Astrocyte of the hippocampus (primary cell): ENCODE results near the gene OTUD7B.
"Not testable (repeated sequence)": the region's sequence is repeated elsewhere in the genome, so short reads cannot be mapped to it uniquely, and the experiment has no call there.

Experiments used
- DNase-seq: peaks from one replicate; pipeline ENCODE4 v3.0.0; 2011; ENCODE audit warnings: low read depth, low spot score

The OTUD7B gene

DNA sequence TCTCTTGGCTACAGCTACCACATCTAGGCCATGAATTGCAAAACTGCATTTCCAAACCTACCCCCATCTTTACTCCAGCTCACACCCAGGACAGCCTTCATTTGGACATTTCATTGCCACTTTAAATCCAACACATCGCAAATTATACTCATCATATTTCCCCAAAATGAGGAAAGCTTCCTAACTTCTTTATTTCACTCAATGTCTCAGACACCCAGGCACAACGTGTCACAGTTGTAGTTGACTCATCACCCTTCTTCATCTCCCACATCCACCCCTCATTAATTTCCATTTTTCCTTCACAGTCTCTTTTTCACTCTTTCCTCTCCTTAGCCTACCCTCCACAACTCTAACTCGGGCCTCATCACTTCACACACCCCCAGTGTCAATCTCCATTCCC lies 6.7 kb downstream of the OTUD7B start:
- DNase-seq = no peak

DNA sequence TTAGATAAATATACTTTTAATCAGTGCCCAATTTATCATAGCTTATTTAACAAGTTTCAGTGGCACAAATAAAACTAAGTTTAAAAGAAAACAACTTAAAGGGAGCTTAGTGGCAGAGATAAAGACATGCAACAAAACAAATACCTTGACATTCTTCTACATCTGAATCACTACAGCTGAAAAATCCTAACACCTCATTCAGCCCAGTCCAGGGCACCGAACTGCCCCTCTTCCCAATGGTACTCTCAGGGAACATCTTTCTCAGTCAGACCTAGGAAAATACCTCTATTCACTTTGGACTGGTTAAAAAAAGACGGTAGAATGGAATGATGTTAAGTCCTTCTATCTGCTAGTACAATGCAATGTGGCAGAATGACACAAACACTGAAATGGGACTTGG lies 8.3 kb downstream of the OTUD7B start:
- DNase-seq = peak; percentile 27

DNA sequence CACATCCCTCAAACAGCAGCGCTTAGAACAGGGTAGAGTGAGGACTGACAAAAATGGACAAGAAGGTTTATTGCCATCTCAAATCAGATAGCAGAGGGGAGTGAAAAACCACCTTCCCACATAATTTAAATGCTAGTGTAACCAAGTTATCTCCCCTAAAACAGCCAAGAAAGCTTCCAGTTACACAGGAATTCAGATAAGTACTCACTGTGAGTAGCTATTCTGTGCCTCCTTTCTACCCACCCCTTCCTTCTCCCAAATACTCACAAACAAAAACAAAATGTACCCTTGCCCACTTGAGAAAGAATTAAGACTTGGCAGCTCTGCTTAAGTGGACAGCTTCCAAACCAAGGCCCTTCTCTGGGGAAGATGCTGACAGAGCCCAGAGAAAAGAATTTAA lies 9.1 kb downstream of the OTUD7B start:
- DNase-seq = peak; percentile 67

DNA sequence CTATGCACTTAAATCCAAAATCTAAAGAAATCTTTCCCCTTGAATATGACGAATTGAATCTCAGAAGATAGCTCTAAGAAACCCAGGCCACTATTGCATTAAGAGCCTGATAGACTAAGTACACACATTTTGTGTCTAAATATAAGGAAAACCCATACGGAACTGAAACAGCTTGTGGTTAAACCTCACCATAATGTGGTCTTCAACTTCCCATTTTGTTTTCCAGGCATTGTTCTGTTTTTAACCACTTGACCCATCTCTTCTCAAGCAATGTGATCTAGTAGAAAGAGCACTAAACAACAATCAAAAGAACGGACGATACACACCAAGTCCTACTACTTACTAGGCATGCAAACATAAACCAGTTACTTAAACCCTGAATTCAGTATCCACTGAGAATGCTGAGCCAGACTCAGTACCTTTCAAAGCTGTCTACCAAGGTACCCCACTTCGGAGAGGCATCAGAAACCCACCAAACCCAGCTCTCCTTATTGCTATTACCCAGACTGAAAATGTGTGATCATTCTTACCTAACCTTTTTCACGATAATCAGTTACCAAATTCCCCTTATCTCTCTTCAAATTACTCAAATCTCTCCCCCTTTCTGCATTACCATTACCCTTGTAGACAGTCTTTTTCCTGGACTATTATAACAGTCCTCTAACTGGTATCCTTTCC lies 12.8 kb downstream of the OTUD7B start:
- no peak for DNase-seq

DNA sequence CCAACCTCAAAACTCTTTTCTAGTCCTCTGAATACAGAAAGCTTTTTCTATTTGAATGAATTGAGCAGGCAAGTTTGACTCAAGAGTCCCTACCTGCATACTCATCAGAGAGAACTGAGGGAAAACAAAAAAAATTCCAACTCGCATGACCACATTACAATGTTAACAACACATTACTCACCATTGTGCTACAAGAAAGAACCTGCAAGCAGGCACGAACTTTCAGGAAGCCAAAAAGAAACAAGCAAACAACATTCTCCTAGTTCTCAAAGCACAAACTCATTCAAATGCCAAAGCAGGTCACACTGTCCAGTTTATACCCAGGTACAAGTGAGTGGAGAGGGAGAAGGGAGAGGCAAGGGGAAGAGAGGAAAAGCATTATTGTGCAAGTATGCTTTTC lies 14.6 kb downstream of the OTUD7B start:
- DNase-seq = peak; percentile 80

DNA sequence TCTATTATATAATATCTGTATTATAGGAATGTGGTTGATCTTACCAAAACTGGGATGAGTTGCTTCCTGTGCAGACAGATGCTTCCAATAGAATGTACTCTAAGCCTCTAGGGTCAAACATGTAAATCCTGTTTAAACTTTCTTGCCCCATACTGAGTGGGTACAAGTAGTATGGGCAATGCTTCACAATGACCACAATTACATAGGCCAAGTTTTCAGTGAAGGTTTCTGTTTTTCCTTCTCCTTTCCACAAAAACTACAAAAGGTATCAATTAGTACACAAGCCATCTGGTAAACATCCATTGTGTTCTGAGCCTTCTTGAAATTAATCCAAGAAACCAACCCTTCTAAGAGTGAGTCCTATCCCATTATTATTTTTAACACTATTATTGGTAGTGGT lies 16.8 kb downstream of the OTUD7B start:
- no peak for DNase-seq

DNA sequence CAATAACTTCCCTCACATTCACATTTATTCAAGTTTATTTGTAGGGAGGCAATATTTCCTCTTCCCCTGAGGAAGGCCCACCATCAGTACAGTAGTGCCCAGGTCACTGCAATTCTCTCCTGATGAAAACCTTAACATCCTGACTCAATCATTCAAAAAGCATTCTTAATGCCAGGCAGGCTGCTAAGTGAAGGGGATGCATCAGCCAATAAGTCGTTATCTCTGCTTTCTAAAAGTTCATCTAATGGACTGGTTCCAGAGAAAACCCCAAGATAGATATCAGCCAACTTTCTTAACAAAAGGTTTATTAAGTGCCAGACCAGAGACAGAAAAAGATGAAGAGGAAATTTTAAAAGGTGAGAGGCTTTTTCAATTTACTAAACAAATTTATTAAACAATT lies 17.3 kb downstream of the OTUD7B start:
- DNase-seq = no peak

DNA sequence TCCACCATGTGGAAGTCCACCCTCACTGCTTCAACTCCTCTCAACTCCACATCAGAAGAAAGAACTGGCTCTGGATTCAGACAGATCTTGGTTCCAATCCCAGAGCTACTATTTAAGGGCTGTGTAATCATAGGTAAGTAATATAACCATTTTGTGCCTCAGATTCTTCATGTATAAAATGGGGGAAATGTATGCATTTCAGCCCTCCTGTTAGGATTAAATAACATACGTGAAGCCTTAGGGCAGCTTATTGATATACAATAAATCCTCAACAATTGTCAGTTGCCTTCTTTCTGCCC lies 23.3 kb downstream of the OTUD7B start:
- no peak for DNase-seq

DNA sequence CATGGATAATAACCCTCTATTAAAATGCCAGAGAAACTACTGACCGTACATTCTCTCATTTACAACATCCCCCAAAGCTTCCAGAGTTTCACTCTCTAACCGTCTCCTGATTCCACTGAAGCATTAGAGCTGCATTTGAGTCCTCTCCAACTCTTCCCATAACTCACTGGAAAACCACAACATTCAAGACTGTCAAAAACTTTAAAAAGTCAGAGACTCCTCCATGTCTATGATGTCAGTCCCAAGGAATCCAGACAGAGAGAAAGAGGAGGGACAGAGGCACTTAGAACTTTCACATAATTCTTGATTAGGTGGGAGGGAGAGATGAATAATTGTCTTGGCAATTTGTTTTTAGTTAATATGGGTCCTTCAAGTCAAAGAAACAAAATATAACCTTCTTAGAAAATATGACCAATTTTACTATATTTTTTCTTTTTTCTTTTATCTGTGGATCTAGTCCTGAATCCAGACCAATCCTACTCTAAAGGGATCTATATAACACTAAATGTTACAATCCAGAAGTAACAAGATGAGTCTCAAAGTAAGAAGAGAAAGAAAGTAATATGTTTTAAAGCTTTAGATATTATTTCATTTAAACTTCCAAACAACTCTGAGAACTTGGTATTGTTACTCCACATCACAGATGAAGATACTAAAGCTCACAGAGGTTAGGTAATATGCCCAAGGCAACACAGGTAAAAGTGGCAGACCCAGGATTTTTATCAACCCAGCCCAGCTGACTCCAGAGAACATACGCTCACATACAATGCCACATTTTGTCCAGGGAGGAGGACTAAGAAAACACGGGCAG lies 23.8 kb downstream of the OTUD7B start:
- peak; percentile 90 for DNase-seq

DNA sequence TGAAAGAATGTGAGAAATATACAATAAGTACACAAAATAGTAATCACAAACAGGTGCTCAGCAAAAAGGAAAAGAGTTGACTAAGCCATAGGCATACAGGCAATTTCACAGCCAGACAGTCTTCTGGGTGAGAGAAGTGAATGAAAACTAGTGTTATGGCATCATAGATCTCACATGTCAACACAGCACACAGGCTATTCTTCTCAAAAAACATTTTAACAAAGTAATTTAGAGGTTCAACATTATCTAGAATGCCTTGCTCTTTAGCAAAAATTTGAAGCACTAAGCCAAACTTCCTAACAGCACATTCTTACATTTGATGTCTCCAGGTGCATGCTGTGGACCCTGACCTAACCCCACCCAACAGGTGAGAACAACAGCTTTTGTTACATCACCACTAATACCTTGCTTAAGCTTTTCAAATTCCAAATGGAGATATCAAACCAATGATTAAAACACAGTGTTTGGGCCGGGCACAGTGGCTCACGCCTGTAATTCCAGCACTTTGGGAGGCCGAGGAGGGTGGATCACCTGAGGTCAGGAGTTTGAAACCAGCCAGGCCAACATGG lies 30.5 kb downstream of the OTUD7B start:
- DNase-seq = no peak

DNA sequence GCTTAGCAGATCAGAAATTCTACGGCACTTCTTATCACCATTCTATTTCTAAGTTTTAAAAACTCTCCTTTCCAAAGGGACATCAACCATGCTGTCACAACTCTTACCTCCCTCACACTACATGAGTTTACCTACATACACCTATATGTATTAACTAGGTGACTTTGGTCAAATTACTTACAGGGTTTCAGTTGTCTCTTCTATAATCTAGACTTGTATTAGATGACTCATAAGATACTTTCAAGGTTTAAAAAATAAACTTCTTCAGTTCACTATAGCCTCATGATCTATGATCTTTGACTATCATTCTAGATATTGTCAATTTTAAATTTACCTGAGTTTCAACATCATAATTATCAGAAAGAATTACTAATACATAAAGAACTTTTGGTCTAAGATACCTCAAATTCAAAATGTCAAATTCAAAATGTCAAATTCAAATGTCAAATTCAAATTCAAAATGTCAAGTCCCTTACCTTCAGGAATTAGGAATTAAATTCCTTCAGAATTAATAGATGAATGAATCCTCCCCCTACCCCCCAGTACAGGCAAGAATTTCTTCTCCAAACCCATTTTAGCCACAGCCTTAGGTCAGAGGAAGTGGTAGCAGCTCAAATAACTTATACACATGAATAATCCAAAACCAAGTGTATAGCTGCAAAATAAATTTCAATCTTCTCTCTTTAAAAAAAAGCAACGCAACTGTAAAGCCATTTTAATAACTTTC lies 31.1 kb downstream of the OTUD7B start:
- DNase-seq = no peak

DNA sequence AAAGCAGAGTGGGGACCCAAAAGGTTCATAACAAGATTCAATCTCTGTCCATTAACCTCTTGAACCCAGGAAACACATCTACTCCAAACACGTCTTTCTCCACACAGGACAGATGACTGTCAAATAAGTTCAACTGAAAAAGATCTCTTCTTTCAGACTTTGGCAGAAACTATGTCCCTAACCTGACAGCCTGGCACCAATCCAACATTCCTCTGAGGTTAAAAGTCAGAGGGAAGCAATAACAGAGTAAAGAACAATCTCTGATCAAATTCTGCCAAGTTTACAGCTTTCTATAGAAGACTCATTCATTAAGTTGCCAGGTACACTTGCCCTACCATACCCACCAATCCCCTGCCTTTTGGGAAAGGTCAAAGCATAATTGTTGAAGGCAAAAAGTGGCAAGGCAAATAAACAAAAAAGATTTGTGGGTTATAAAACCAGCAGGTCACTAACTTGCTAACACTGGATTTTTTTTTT lies 31.9 kb downstream of the OTUD7B start:
- DNase-seq = peak; percentile 50

DNA sequence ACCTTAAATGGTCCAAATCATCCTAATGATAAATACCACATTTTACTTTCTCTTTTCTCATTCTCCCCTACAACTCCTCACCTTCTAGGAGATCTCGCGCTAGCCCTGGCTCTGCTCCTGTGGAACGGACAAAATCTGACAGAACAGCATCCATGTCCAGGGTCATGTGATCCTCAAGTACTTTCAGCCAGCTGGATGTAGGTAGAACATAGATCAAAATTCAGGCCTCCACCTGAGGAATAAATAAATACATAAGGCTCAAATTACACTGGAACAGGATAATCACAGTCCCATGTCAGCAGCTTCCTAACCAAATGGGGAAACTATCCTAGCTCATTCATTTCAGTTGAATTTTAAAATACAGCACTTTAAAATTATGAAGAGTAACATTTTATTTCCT lies 33.2 kb downstream of the OTUD7B start:
- DNase-seq = no peak

DNA sequence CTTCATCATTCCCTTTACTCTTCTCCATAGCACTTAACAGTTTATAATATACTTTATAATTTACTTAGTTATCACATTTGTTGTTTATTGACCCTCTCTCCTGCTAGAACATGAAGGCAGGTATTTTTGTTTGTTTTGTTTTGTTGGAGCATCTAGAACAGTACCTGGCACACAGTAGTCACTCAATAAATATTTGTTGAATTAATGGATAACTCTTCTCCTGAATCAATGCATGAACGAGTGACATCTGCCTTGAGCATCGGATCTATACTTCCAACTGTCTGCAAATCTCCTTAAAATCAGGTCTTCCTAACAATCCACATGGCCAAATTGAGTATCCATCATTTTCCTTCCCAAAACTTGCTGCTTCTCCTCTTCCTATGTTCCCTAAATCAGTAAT lies 38.0 kb downstream of the OTUD7B start:
- no peak for DNase-seq

DNA sequence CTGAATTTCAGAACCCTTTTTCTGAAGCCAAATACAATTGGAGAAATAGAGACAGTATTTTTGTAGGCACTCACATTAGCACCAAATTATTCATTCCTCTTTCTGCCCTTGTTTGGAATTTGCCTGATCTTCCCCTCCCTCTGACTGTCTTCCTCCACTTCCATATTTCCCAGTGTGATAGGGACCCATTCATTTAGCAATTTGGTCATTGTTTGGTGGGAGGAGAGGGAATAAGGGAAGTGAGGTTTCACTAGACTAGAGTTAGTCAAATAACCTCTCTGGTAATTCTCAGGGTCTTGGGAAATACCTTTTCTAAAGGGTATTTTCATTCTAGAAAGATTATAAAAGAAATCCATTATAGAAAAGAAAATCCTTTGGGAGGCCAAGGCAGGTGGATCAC lies 42.9 kb downstream of the OTUD7B start:
- no peak for DNase-seq

DNA sequence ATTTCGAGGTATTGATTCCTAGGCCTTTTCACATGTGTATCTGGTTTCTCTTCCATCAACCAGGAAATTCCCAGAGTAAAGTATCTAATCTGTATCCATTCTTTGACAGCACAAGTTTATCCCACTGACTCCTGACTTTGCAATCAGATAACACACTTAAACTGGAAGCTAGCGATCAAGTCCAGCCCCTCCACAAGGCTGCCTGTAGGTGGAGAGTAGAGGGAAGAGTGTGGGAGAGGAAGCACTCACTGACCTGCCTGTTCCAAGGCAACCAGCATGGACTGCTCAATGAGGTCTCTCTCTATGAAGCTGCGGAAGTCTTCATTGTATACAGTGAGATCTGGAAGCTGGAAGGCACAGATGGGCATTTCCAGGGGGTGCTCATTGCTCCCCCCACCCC lies 43.5 kb downstream of the OTUD7B start:
- no peak for DNase-seq

DNA sequence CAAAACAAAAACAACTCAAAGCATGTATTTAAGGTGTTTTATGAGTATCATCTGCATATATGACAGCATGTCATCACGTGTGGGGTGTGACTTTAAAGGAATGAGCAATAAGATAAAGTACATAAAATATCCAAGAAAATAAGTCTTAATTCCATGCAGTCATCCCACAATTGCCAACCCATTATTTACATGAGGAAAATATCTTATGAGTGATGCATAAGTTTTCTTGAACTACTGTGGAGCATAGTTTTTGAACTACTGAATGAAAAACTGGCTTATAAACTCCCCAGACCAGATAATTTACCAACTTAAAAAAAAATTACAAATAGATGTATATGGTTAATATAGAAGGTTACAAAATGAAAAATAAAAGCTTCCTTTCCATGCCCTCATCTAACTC lies 44.1 kb downstream of the OTUD7B start:
- no peak for DNase-seq

DNA sequence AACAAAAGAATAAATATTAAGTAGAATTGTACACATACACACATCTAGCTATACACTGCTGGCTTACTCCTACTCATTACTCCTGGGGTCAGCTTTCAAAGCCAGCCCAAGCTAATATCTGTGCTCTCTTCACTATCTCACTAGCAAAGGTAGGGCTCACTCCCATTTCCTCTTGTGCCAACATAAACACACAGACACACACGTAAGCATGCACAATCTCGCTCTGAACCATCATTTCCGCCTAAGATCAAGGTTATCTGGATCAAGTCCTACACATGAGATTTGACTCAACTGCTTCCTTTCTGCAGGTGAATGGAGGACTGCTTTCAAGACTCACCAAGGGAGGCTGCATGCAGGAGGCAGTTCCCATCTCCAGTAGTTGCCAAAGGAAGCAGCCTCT lies 45.1 kb downstream of the OTUD7B start:
- no peak for DNase-seq

DNA sequence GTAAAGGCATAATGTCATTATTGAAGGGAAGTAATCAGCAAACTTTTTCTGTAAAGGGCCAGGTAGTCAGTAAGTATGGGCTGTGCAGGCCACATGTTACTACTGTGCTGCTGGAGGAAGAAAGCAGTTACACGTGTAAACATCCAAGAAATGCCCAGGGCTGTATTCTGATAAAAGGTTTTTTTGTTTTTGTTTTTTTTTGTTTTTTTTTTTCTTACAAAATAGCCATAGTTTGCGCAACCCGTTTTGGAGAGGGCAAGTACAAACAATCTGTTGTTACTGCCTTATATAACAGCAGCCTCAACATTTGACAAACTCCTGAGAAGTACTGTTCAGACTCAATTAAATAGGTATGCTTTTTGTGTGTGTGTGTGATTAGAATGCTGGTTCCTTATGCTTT lies 47.2 kb downstream of the OTUD7B start:
- DNase-seq = no peak

DNA sequence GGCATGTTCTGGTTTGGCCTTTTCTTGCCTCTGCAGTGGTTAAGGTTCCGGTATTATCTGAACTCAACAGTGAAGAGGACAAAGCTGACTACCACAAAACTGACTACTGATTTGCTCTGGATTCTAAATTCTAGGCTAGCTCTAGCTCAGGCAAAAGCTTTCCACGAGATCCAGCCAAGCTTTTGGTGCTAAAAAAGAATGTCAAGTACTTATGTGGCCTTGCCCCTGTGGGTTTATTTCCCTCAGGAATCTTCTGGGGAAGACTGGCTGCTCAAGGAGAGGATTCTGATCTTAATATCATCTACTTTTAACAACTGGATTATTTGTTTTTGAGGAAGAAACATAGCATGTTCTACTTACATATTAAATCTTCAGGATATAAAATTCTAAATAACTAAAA lies 47.8 kb downstream of the OTUD7B start:
- DNase-seq = peak; percentile 70

DNA sequence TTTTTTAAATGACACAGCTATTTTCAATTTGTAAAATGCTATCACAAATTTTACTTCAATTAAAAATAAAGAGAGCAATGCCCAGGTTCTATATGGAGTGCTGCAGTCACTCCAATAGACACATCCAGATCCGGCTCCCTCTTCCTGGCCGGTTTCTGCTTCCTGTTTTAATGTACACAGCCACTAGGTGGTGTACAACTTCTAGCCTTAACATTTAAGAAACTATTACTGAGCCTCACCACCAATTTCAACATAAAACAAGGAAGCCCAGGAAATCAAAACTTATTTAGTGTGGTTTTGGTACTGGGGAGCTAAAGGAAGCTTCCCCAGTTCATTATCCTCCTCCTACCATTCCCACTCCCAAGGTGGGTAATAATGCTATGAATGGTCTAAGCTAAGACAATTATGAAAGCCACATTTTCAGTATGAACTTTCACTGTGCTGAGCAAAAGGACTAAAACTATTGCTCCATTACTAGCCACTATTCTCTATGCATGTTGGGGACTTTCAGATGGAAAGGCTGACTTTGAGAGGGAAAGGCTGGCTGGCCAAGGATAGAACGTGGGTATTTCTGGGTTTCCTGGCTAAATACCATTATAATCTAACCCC lies 48.4 kb downstream of the OTUD7B start:
- DNase-seq = peak; percentile 85

DNA sequence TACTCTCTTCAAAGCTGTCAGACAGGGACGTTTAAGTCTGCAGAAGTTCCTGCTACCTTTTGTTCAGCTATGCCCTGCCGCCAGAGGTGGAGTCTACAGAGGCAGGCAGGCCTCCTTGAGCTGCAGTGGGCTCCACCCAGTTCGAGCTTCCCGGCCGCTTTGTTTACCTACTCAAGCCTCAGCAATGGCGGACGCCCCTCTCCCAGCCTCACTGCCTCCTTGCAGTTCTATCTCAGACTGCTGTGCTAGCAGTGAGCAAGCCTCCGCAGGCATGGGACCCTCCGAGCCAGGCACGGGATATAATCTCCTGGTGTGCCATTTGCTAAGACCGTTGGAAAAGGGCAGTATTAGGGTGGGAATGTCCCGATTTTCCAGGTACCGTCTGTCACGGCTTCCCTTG lies 53.0 kb downstream of the OTUD7B start:
- DNase-seq = not testable (repeated sequence)
